GM13977 (cell line): ENCODE measurements around the gene MYRIP.
"Not testable (repeated sequence)": the region's sequence is repeated elsewhere in the genome, so short reads cannot be mapped to it uniquely, and the experiment has no call there.

Experiments used
- DNase-seq: peaks from one replicate; pipeline ENCODE4 v3.0.0; 2012; ENCODE audit warnings: low spot score
- in situ Hi-C: fragments of 300-500 bp; cut with MboI; formaldehyde crosslinking; loops from one replicate; pipeline ENCODE4 v1.12.0; 2022; ENCODE audit warnings: low sequenced_read_pairs, low pct_unique_long_range_greater_than_20kb, mixed read lengths, inconsistent platforms; ENCODE audit not compliant: unreplicated experiment
- TF ChIP-seq, protein P1 (sequence below): IDR thresholded peaks from 2 replicates; pipeline ENCODE4 v1.5.1; 2012; ENCODE audit warnings: mild to moderate bottlenecking, control low read depth; ENCODE audit not compliant: insufficient read depth; ENCODE audit errors: extremely low read depth, missing control alignments

The MYRIP gene

DNA sequence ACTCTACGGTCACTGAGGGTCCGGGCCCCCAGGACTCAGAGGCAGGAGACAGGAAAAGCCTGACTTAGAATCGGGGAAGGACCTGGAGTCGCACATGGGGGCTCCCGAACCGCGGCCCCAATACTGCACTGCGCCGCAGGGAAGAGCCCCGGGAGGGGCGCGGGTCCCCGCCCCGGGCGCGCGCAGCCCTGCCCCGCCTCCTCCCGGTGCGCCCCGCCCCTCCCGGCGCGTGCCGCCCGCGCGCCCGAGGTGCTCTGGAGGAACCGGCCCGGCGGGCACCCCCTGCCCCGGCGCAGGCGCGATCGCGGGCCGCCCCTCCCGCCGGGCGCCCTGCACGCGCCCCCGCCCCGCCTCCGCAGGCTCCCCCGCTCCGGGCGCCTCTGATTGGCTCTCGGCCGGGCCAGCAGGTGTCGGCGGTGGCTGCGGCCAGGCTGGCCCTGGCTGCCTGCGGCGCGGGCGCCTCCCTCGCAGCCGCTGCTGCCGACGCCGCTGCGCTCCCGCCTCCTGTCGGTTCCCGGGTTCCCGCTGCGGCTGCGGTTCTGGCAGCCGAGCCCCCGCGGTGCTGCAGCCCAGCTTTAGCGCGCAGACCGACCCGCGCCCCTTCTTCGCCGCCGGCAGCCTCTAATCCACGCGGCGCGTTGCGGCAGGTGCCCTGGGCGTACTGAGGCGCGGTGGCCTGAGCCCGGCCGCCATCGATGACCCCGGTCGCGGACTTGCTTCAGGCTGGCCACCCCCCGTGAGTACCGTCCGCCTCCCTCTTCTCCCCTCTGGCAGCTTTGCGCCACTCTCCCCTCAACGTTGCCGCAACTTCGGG lies at the start of gene MYRIP:
TSS of gene MYRIP (plus strand) at position 429 of the 814 bp plus-strand sequence. CDS start 91,208 bp downstream, outside the sequence.
- in situ Hi-C loops = no loop called here
- peak; percentile 68 for DNase-seq
- TF ChIP-seq, protein P1, sequence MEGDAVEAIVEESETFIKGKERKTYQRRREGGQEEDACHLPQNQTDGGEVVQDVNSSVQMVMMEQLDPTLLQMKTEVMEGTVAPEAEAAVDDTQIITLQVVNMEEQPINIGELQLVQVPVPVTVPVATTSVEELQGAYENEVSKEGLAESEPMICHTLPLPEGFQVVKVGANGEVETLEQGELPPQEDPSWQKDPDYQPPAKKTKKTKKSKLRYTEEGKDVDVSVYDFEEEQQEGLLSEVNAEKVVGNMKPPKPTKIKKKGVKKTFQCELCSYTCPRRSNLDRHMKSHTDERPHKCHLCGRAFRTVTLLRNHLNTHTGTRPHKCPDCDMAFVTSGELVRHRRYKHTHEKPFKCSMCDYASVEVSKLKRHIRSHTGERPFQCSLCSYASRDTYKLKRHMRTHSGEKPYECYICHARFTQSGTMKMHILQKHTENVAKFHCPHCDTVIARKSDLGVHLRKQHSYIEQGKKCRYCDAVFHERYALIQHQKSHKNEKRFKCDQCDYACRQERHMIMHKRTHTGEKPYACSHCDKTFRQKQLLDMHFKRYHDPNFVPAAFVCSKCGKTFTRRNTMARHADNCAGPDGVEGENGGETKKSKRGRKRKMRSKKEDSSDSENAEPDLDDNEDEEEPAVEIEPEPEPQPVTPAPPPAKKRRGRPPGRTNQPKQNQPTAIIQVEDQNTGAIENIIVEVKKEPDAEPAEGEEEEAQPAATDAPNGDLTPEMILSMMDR = no peak

DNA sequence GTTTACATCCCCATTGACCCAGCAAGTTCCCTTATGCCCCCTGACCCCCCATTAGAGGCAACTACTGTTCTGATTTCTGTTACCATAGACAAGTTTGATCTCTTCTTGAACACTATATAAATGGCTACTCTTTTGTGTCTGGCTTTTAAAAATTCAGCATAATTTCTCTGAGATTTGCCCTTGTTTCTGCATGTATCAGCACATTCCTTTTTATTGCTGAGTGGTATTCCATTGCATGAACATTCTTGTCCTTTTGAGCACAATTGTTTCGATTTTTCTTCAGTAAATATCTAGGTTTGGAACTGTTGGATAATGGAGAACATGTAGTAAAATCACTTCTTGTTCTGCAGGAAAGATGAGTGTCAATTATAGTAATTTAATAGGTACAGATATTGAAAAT lies 49.1 kb upstream of the MYRIP start:
- no peak for DNase-seq
- in situ Hi-C loops = no loop called here
- TF ChIP-seq, protein P1 = no peak

DNA sequence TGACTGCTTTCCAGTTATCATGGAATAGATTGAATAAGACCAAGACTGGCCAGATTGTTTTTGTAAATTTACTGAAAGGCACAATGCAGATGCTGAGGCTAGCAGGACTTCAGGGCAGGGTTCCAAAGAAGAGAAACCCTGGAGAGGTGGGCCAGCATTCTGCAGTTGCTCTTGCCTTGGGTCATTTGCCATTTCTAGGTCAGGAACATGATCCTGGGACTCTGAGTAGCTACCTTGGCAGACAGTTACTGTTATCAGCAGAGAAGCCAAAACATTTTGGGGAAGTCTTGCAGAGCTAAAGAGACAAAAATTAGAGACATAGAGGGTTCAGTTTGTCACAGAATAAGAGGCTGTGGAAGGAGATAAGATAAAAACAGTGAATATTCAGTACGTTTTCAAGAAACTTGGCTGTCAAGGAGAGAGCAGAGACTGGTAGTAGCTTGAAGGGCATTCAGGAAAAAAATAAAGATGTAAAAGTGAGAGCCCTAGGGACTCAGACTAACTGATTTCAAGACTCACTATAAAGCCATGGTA lies 46.8 kb upstream of the MYRIP start:
- DNase-seq = no peak
- TF ChIP-seq, protein P1 = no peak
- in situ Hi-C loops = no loop called here

- in situ Hi-C loops = no loop called here
- TF ChIP-seq, protein P1 = no peak
- no peak for DNase-seq
These were observed 46.0 kb upstream of the MYRIP start for GRCh38 chr3:39763390-39763789.

DNA sequence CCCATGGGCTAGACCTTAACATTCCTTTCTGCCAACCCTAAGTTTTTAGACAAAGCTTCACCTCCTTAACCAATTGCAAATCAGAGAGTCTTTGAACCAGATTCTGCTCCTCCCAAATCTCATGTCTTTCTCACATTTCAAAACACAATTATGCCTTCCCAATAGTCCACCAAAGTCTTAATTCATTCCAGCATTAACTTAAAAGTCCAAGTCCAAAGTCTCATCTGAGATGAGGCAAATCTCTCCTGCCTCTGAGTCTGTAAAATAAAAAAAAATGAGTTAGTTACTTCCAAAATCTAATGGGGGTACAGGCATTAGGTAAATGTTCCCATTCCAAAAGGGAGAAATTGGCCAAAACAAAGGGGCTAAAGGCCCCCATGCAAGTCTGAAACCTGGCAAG lies 43.8 kb upstream of the MYRIP start:
- DNase-seq = no peak
- in situ Hi-C loops = no loop called here
- TF ChIP-seq, protein P1 = no peak

- TF ChIP-seq, protein P1 = no peak
- DNase-seq = no peak
- in situ Hi-C loops = no loop called here
These were observed 43.0 kb upstream of the MYRIP start for GRCh38 chr3:39766433-39766832.

DNA sequence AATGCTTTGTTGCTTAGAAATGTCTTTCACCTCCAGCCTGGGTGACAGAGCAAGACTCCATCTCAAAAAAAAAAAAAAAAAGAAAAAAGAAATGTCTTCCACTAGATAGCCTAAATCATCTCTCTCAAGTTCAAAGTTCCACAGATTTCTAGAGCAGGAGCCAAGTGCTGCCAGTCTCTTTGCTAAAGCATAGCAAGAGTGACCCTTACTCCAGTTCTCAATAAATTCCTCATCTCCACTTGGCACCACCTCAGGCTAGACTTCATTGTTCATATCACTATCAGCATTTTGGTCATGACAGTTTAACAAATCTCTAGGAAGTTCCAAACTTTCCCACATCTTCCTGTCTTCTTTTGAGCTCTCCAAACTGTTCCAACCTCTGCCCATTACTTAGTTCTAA lies 42.5 kb upstream of the MYRIP start:
- in situ Hi-C loops, DNase-seq: not testable (repeated sequence)

DNA sequence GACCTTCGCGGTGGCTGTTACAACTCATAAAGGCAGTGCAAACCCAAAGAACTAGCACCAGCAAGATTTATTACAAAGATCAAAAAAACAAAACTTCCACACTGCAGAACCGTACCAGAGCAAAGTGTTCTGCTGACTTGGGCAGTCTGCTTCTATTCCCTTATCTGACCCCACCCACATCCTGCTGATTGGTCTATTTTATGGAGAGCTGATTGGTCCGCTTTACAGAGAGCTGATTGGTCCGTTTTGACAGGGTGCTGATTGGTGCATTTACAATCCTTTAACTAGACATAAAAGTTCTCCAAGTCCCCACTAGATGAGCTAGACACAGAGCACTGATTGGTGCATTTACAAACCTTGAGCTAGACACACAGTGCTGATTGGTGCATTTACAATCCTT lies 31.2 kb upstream of the MYRIP start:
- DNase-seq, in situ Hi-C loops: not testable (repeated sequence)
